HCT116 (cell line): ENCODE measurements around the gene GMIP. TPM values are rescaled to one million over a fixed set of nuclear protein-coding genes. Genes with fewer than 3 reads are reported as not detected.

ENCODE experiments used
- ATAC-seq: fragments of 200-7000 bp; cut with Tn5 transposase; 2 replicates; pipeline ENCODE4 v1.9.1; 2020; ENCODE audit warnings: mild to moderate bottlenecking, moderate library complexity
- BruUV-seq: library from RNA; stranded (reverse); fragments of 400-500 nt; replicated peaks from 2 replicates; lab custom pipeline; 2021; lab: Mats Ljungman, UMichigan
- CTCF ChIA-PET: fragments of 300-600 bp; sonication (Branson Sonifier 250); formaldehyde crosslinking; loops from one replicate; lab custom pipeline; 2021; ENCODE audit warnings: antibody characterized with exemption; lab: Charles Lee
- POLR2A ChIA-PET: fragments of 300-600, 350-600 bp; sonication (Branson Sonifier 250); formaldehyde crosslinking; loops from one replicate; lab custom pipeline; 2021; ENCODE audit warnings: antibody characterized with exemption; lab: Charles Lee
- RAD21 ChIA-PET, 2 experiments: fragments of 300-600 bp; sonication (Branson Sonifier 250); formaldehyde crosslinking; loops; one replicate each; lab custom pipeline; 2023; ENCODE audit warnings: low total read pairs in 2 of 2; ENCODE audit not compliant: uncharacterized antibody in 2 of 2, unreplicated experiment in 2 of 2, low non-redundant PET in 1 of 2; lab: Charles Lee
- DNase-seq: peaks from one replicate; pipeline ENCODE4 v3.0.0-alpha.2; 2010; ENCODE audit warnings: low read depth, low spot score
- H2AFZ ChIP-seq: fragments of 200-600 bp; shearing (Covaris generic), sonication (generic); 2 replicates; pipeline ENCODE4 v1.6.1; 2017; ENCODE audit warnings: low read depth, mixed run types, mixed read lengths, antibody characterized with exemption, low read length; ENCODE audit not compliant: poor library complexity, severe bottlenecking
- H3K27ac ChIP-seq: 2 replicates; pipeline ENCODE4 v1.5.1; 2012; ENCODE audit warnings: low read depth, low read length
- H3K27me3 ChIP-seq: fragments of 200-600 bp; sonication (generic); 2 replicates; pipeline ENCODE4 v1.6.1; 2016; ENCODE audit warnings: mixed run types, low read length, mixed read lengths; ENCODE audit not compliant: insufficient read depth
- H3K36me3 ChIP-seq, 2 experiments: fragments of 200-500 bp in 1 of 2; fragments of 200-600 bp in 1 of 2; sonication (Bioruptor generic) in 1 of 2; sonication (generic) in 1 of 2; 2 replicates each; pipeline versions ENCODE4 v1.5.1 to v1.6.1; 2014 to 2016; ENCODE audit warnings: low read length in 2 of 2, inconsistent platforms in 1 of 2, mixed read lengths in 1 of 2, mixed run types in 1 of 2; ENCODE audit not compliant: insufficient read depth in 2 of 2, control insufficient read depth in 1 of 2
- H3K4me1 ChIP-seq, 2 experiments: fragments of 200-600 bp in 1 of 2; sonication (generic) in 1 of 2; 2 replicates each; pipeline versions ENCODE4 v1.5.1 to v1.6.1; 2012 to 2017; ENCODE audit warnings: low read length in 2 of 2, inconsistent platforms in 1 of 2, mild to moderate bottlenecking in 1 of 2, mixed read lengths in 1 of 2, mixed run types in 1 of 2, moderate library complexity in 1 of 2; ENCODE audit not compliant: insufficient read depth in 2 of 2, control insufficient read depth in 1 of 2
- H3K4me2 ChIP-seq: fragments of 200-600 bp; sonication (generic); 2 replicates; pipeline ENCODE4 v1.6.1; 2017; ENCODE audit warnings: mixed run types, low read length, mixed read lengths
- H3K4me3 ChIP-seq, 2 experiments: fragments of 200-600 bp in 1 of 2; sonication (generic) in 1 of 2; replicated peaks in 1 of 2; 2 replicates each; pipeline ENCODE4 v1.5.1; 2011 to 2016; ENCODE audit warnings: low read length in 2 of 2, control low read depth in 1 of 2, low read depth in 1 of 2, mild to moderate bottlenecking in 1 of 2, mixed read lengths in 1 of 2, mixed run types in 1 of 2
- H3K79me2 ChIP-seq: fragments of 200-600 bp; sonication (generic); 2 replicates; pipeline ENCODE4 v1.6.1; 2017; ENCODE audit warnings: mild to moderate bottlenecking, mixed run types, low read length, moderate library complexity, mixed read lengths; ENCODE audit not compliant: insufficient read depth
- H3K9ac ChIP-seq: fragments of 200-600 bp; sonication (generic); 2 replicates; pipeline ENCODE4 v1.6.1; 2016; ENCODE audit warnings: low read length, mixed read lengths
- H3K9me2 ChIP-seq: fragments of 200-600 bp; sonication (generic), shearing (Covaris generic); 2 replicates; pipeline ENCODE4 v1.6.1; 2017; ENCODE audit warnings: mixed run types, mild to moderate bottlenecking, moderate library complexity; ENCODE audit not compliant: insufficient read depth
- H3K9me3 ChIP-seq, 2 experiments: fragments of 200-500 bp in 1 of 2; fragments of 200-600 bp in 1 of 2; sonication (Bioruptor generic) in 1 of 2; sonication (generic) in 1 of 2; 2 replicates each; pipeline ENCODE4 v1.6.1; 2014 to 2017; ENCODE audit warnings: low read length in 2 of 2, mixed read lengths in 2 of 2, inconsistent platforms in 1 of 2, low read depth in 1 of 2, mild to moderate bottlenecking in 1 of 2, mixed run types in 1 of 2, moderate library complexity in 1 of 2; ENCODE audit not compliant: control insufficient read depth in 1 of 2, insufficient read depth in 1 of 2
- H4K20me1 ChIP-seq: fragments of 200-600 bp; sonication (generic), shearing (Covaris generic); 2 replicates; pipeline ENCODE4 v1.6.1; 2017; ENCODE audit warnings: mixed run types, mild to moderate bottlenecking, moderate library complexity; ENCODE audit not compliant: insufficient read depth
- ATF3 ChIP-seq: IDR thresholded peaks from 2 replicates; pipeline ENCODE4 v1.6.1; 2012
- CBX3 ChIP-seq: IDR thresholded peaks from 2 replicates; pipeline ENCODE4 v1.6.1; 2012; ENCODE audit warnings: low read depth
- EGR1 ChIP-seq: IDR thresholded peaks from 2 replicates; pipeline ENCODE4 v1.6.1; 2012; ENCODE audit warnings: low read depth
- ELF1 ChIP-seq: IDR thresholded peaks from 2 replicates; pipeline ENCODE4 v1.6.1; 2012; ENCODE audit warnings: low read depth, borderline replicate concordance
- FOSL1 ChIP-seq: IDR thresholded peaks from 2 replicates; pipeline ENCODE4 v1.6.1; 2012; ENCODE audit warnings: low read depth
- JUND ChIP-seq: IDR thresholded peaks from 2 replicates; pipeline ENCODE4 v1.6.1; 2012
- MAX ChIP-seq: IDR thresholded peaks from 2 replicates; pipeline ENCODE4 v1.6.1; 2012
- POLR2A ChIP-seq: IDR thresholded peaks from 2 replicates; pipeline ENCODE4 v1.7.0; 2011; ENCODE audit warnings: borderline replicate concordance; ENCODE audit not compliant: insufficient read depth, insufficient read length; ENCODE audit errors: extremely low read depth
- POLR2AphosphoS5 ChIP-seq: IDR thresholded peaks from 2 replicates; pipeline ENCODE4 v1.6.1; 2011; ENCODE audit warnings: mild to moderate bottlenecking, low read depth, low read length, moderate library complexity
- SIN3A ChIP-seq: IDR thresholded peaks from 2 replicates; pipeline ENCODE4 v1.6.1; 2012; ENCODE audit warnings: low read depth
- SP1 ChIP-seq: IDR thresholded peaks from 2 replicates; pipeline ENCODE4 v1.6.1; 2012; ENCODE audit warnings: low read depth
- SRF ChIP-seq: IDR thresholded peaks from 2 replicates; pipeline ENCODE4 v1.6.1; 2012; ENCODE audit warnings: low read depth
- TCF7L2 ChIP-seq: IDR thresholded peaks from 2 replicates; pipeline ENCODE4 v1.7.0; 2011; ENCODE audit warnings: borderline replicate concordance, inconsistent platforms; ENCODE audit not compliant: insufficient read depth, insufficient read length; ENCODE audit errors: extremely low read depth
- YY1 ChIP-seq: IDR thresholded peaks from 2 replicates; pipeline ENCODE4 v1.6.1; 2011; ENCODE audit warnings: low read length, low read depth, moderate library complexity, mild to moderate bottlenecking; ENCODE audit not compliant: insufficient replicate concordance; ENCODE audit errors: extremely low read depth
- ZFX ChIP-seq: fragments of 450-650 bp; IDR thresholded peaks from 2 replicates; pipeline ENCODE4 v1.6.1; 2017
- ZNF274 ChIP-seq: fragments of 200-500 bp; sonication (Bioruptor generic); IDR thresholded peaks from 2 replicates; pipeline ENCODE4 v1.6.1; 2014; ENCODE audit warnings: mild to moderate bottlenecking, low read depth, low read length, inconsistent platforms
- intact Hi-C: fragments of 100-400 bp; cut with micrococcal nuclease; formaldehyde crosslinking; loops from 2 replicates; pipeline ENCODE4 v1.10.0; 2022
- total RNA-seq: library from RNA; stranded (reverse); gene quantifications from one replicate; pipeline ENCODE4 v1.2.1, GENCODE V29; 2021; ENCODE audit not compliant: unreplicated experiment

GMIP gene
- total RNA-seq, 1 experiment from 2014 or later, result 16.3 TPM

- intact Hi-C loops, result no loop called here
Observed at GRCh38 chr19:19618219-19619051, 25.0 kb downstream of the GMIP start, which contains the start of gene PBX4. Gene PBX4, minus strand, starts transcription at chr19:19618687. Its CDS starts 58 bp downstream, at chr19:19618629.

GRCh38 chr19:19615086-19615485 lies 28.4 kb downstream of the GMIP start:
- ChIA-PET RAD21 (no interaction called here), POLR2A (no interaction called here), CTCF (interaction anchor here (2.0 kb wide), 1 partner anchor 62 kb away, joined by 10 read pairs; no protein-coding TSS in a partner anchor)
- H2AFZ ChIP-seq, result no peak overlapping the region
- peak overlapping the region; percentile 47 for H3K9ac ChIP-seq
- H3K4me2 ChIP-seq, result peak overlapping the region; percentile 70
- H3K27me3 ChIP-seq, result no peaks in the 10 kb centered on the region
- TF ChIP-seq MAX (peak; percentile 91), FOSL1 (peak; percentile 73), JUND (peak; percentile 24; the same call in 1 of the 2 replicates), YY1 (no peak), TCF7L2 (no peak), SIN3A (no peak), ELF1 (no peak), ZFX (0 out of 2 replicates have a peak, but pooled peaks have one; percentile 24), ZNF274 (no peak), SRF (no peak), ATF3 (no peak), CBX3 (peak; percentile 66; the same call in 1 of the 2 replicates)
- peak overlapping the region; percentile 42 for H3K27ac ChIP-seq
- no peaks in the 10 kb centered on the region for H3K9me3 ChIP-seq
- BruUV-seq, result no TSS peak
- H4K20me1 ChIP-seq, result no peaks in the 10 kb centered on the region
- H3K79me2 ChIP-seq, result peaks cover 42% of the 10 kb centered on the region
- H3K9me2 ChIP-seq, result no peaks in the 10 kb centered on the region
- no peak for ATAC-seq
- no peaks in the 10 kb centered on the region for H3K36me3 ChIP-seq
- H3K4me3 ChIP-seq, result no peak overlapping the region
- DNase-seq, result peak; percentile 66
- peaks cover 59 to 81% of the 10 kb centered on the region in 2 experiments for H3K4me1 ChIP-seq
- intact Hi-C loops, result no loop called here

More at GRCh38 chr19:19618219-19619051, 25.0 kb downstream of the GMIP start, which contains the start of gene PBX4:
- POLR2A ChIA-PET, result no interaction called here
- H3K9me3 ChIP-seq, result no peaks in the 10 kb centered on the region
- RAD21 ChIA-PET, result no interaction called here
- peak within 1 kb of the TSS; percentile 71 to 86 for H3K4me3 ChIP-seq
- H3K79me2 ChIP-seq, result peaks cover 28% of the 10 kb centered on the region
- CTCF ChIA-PET, result no interaction called here
- DNase-seq, result peak; percentile 86
- no peaks in the 10 kb centered on the region for H3K27me3 ChIP-seq
- no peaks in the 10 kb centered on the region for H3K9me2 ChIP-seq
- TF ChIP-seq SP1, result peak; percentile 50; the same call in 1 of the 2 replicates
- TF ChIP-seq ZFX, result peak; percentile 46; the same call in 1 of the 2 replicates
- no peak for TF ChIP-seq POLR2A
- peak; percentile 83 for TF ChIP-seq POLR2AphosphoS5
- TF ChIP-seq EGR1, result peak; percentile 33; the same call in 1 of the 2 replicates
- peak; percentile 66 for TF ChIP-seq MAX
- no peaks in the 10 kb centered on the region for H4K20me1 ChIP-seq
- peaks cover 39 to 56% of the 10 kb centered on the region in 2 experiments for H3K4me1 ChIP-seq
- H3K36me3 ChIP-seq, result 0 out of 4 replicates have a peak, but pooled peaks cover 0 to 1% of the 10 kb centered on the region in 2 experiments
- H2AFZ ChIP-seq, result no peak within 1 kb of the TSS
- no TSS peak for BruUV-seq
- peak; percentile 94 for ATAC-seq
- H3K27ac ChIP-seq, result peak within 1 kb of the TSS; percentile 66
- peak within 1 kb of the TSS; percentile 93 for H3K9ac ChIP-seq
- H3K4me2 ChIP-seq, result peak within 1 kb of the TSS; percentile 99
